Neural cell (in vitro differentiated cells): Measurements from ENCODE around the gene WNT7B.

Source experiments
- EP300 ChIP-seq: fragments of 450-650 bp; conservative IDR thresholded peaks from 2 replicates; pipeline ENCODE4 v1.6.1; 2014; ENCODE audit warnings: antibody characterized with exemption, mild to moderate bottlenecking, moderate library complexity; ENCODE audit not compliant: poor library complexity, severe bottlenecking
- EZH2 ChIP-seq: fragments of 200-600, 300-800 bp; shearing (Covaris generic), sonication (generic); IDR thresholded peaks from 2 replicates; pipeline ENCODE4 v1.6.1; 2014; ENCODE audit warnings: antibody characterized with exemption, low read length, borderline replicate concordance, mild to moderate bottlenecking; ENCODE audit not compliant: insufficient read depth, poor library complexity, severe bottlenecking
- POLR2AphosphoS5 ChIP-seq: IDR thresholded peaks from 2 replicates; pipeline ENCODE4 v1.6.1; 2012
- SMC3 ChIP-seq: fragments of 450-650 bp; conservative IDR thresholded peaks from 2 replicates; pipeline ENCODE4 v1.6.1; 2014; ENCODE audit warnings: antibody characterized with exemption, mild to moderate bottlenecking, moderate library complexity; ENCODE audit not compliant: poor library complexity
- TF ChIP-seq, protein P1 (sequence below): fragments of 450-650 bp; IDR thresholded peaks from 2 replicates; pipeline ENCODE4 v1.5.1; 2014; ENCODE audit warnings: antibody characterized with exemption, mild to moderate bottlenecking, moderate library complexity; ENCODE audit not compliant: poor library complexity, severe bottlenecking
- TF ChIP-seq, protein P2 (sequence below): IDR thresholded peaks from 2 replicates; pipeline ENCODE4 v1.6.1; 2012; ENCODE audit warnings: borderline replicate concordance

DNA sequence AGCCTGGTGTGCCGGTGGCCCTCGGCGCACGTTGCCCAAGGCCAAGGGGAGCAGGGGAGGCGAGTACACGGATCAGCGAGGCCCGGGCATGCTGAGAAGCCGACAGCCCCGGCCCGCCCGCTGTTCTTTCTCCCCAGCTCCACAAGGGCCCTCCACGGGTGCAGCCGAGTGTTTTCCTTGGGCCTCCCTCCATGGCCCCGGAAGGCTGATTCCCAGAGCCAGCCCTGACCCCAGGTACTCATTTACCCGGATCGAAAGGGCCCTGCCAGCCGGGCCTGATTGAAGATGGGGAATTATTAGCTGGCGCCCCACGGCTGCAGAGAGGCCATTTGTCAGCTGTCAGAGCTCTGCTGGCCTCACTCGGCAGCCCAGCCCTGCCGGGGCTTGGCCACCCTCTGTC is 53.1 kb downstream of the WNT7B start:
- no peak for TF ChIP-seq EZH2
- TF ChIP-seq, protein P1, sequence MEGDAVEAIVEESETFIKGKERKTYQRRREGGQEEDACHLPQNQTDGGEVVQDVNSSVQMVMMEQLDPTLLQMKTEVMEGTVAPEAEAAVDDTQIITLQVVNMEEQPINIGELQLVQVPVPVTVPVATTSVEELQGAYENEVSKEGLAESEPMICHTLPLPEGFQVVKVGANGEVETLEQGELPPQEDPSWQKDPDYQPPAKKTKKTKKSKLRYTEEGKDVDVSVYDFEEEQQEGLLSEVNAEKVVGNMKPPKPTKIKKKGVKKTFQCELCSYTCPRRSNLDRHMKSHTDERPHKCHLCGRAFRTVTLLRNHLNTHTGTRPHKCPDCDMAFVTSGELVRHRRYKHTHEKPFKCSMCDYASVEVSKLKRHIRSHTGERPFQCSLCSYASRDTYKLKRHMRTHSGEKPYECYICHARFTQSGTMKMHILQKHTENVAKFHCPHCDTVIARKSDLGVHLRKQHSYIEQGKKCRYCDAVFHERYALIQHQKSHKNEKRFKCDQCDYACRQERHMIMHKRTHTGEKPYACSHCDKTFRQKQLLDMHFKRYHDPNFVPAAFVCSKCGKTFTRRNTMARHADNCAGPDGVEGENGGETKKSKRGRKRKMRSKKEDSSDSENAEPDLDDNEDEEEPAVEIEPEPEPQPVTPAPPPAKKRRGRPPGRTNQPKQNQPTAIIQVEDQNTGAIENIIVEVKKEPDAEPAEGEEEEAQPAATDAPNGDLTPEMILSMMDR, result no peak
- TF ChIP-seq SMC3, result no peak
- TF ChIP-seq POLR2AphosphoS5, result no peak
- no peak for TF ChIP-seq EP300
- TF ChIP-seq, protein P2, sequence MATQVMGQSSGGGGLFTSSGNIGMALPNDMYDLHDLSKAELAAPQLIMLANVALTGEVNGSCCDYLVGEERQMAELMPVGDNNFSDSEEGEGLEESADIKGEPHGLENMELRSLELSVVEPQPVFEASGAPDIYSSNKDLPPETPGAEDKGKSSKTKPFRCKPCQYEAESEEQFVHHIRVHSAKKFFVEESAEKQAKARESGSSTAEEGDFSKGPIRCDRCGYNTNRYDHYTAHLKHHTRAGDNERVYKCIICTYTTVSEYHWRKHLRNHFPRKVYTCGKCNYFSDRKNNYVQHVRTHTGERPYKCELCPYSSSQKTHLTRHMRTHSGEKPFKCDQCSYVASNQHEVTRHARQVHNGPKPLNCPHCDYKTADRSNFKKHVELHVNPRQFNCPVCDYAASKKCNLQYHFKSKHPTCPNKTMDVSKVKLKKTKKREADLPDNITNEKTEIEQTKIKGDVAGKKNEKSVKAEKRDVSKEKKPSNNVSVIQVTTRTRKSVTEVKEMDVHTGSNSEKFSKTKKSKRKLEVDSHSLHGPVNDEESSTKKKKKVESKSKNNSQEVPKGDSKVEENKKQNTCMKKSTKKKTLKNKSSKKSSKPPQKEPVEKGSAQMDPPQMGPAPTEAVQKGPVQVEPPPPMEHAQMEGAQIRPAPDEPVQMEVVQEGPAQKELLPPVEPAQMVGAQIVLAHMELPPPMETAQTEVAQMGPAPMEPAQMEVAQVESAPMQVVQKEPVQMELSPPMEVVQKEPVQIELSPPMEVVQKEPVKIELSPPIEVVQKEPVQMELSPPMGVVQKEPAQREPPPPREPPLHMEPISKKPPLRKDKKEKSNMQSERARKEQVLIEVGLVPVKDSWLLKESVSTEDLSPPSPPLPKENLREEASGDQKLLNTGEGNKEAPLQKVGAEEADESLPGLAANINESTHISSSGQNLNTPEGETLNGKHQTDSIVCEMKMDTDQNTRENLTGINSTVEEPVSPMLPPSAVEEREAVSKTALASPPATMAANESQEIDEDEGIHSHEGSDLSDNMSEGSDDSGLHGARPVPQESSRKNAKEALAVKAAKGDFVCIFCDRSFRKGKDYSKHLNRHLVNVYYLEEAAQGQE, result no peak
